Tibial artery (tissue), 4 donors: ENCODE measurements around the gene RAB27A.
A peak's percentile ranks its signal among the peaks of the same experiment; 100 is the strongest.

Experiments used
- DNase-seq, 2 donors: peaks; one replicate each; pipeline ENCODE4 v3.0.0-alpha.2; 2019
- H3K27ac ChIP-seq, 2 donors: fragments of 200-600 bp; sonication (generic) in 1 of 2; 1 replicate in 1 of 2; 2 replicates in 1 of 2; pipeline ENCODE4 v1.5.1; 2018 to 2019; ENCODE audit warnings: mild to moderate bottlenecking in 1 of 2
- H3K27me3 ChIP-seq, 2 donors: fragments of 200-600 bp; sonication (generic) in 1 of 2; one replicate each; pipeline versions ENCODE4 v1.5.1 to v1.6.0; 2016 to 2019
- H3K36me3 ChIP-seq, 3 donors: fragments of 200-600 bp; sonication (generic) in 2 of 3; one replicate each; pipeline ENCODE4 v1.5.1; 2016 to 2019; ENCODE audit warnings: mild to moderate bottlenecking in 2 of 3
- H3K4me1 ChIP-seq, 4 donors: fragments of 200-600 bp; sonication (generic) in 2 of 4; 1 replicate in 3 of 4; 2 replicates in 1 of 4; pipeline ENCODE4 v1.5.1; 2016 to 2019
- H3K4me3 ChIP-seq, 2 donors: fragments of 200-600 bp; sonication (generic) in 1 of 2; 1 replicate in 1 of 2; 2 replicates in 1 of 2; pipeline ENCODE4 v1.5.1; 2018 to 2019; ENCODE audit warnings: mild to moderate bottlenecking in 2 of 2
- H3K9me3 ChIP-seq, 3 donors: fragments of 200-600 bp; sonication (generic) in 1 of 3; one replicate each; pipeline ENCODE4 v1.5.1; 2016 to 2019
- intact Hi-C: fragments of 100-400 bp; cut with DNase I; formaldehyde crosslinking; loops from one replicate; pipeline ENCODE4 v1.15.0; 2023; ENCODE audit warnings: low total_unique reads
- TF ChIP-seq, protein P1 (sequence below), 2 experiments: fragments of 200-600 bp in 1 of 2; fragments of 450-650 bp in 1 of 2; IDR thresholded peaks; one replicate each; pipeline ENCODE4 v1.5.1; 2017 to 2019; ENCODE audit warnings: antibody characterized with exemption in 2 of 2, mild to moderate bottlenecking in 1 of 2, moderate library complexity in 1 of 2

The RAB27A gene

GRCh38 chr15:55196458-55197361 lies 92.9 kb downstream of the RAB27A start, which contains the start of gene RSL24D1:
Gene RSL24D1 (minus strand): TSS chr15:55196941. CDS start chr15:55196890, 51 bp downstream.
- TF ChIP-seq, protein P1, sequence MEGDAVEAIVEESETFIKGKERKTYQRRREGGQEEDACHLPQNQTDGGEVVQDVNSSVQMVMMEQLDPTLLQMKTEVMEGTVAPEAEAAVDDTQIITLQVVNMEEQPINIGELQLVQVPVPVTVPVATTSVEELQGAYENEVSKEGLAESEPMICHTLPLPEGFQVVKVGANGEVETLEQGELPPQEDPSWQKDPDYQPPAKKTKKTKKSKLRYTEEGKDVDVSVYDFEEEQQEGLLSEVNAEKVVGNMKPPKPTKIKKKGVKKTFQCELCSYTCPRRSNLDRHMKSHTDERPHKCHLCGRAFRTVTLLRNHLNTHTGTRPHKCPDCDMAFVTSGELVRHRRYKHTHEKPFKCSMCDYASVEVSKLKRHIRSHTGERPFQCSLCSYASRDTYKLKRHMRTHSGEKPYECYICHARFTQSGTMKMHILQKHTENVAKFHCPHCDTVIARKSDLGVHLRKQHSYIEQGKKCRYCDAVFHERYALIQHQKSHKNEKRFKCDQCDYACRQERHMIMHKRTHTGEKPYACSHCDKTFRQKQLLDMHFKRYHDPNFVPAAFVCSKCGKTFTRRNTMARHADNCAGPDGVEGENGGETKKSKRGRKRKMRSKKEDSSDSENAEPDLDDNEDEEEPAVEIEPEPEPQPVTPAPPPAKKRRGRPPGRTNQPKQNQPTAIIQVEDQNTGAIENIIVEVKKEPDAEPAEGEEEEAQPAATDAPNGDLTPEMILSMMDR (IDR thresholded peaks at IDR 0.05) = peak; percentile 24 to 48
- H3K27ac ChIP-seq = peak within 1 kb of the TSS; percentile 87 to 96
- DNase-seq = peak; percentile 97 to 98
- peaks cover 0 to 6% (median 5%) of the 10 kb centered on the region in 3 donors for H3K36me3 ChIP-seq
- intact Hi-C loops = no loop called here
- H3K9me3 ChIP-seq = no peaks in the 10 kb centered on the region
- H3K27me3 ChIP-seq = no peaks in the 10 kb centered on the region
- H3K4me1 ChIP-seq = peaks cover 0 to 41% (median 15%) of the 10 kb centered on the region in 4 donors
- peak within 1 kb of the TSS; percentile 71 to 92 for H3K4me3 ChIP-seq

DNA sequence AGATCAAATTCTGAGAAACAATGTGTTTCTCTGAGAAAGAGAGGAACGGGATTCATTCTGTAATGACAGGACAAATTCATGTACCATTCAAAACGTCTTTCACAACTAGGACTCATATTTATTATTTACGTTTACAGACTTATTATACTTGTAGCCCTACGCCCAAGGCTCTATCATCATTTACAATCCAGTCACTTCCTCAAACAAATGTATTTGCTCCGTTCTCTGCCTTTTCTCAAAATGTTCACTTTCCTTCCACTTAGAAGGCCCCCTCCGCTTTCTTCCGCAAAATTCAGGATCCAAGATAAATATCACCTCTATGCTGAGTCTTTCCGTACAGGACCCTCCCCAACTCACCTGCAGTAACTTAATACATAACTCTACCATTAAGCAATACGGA lies 93.6 kb downstream of the RAB27A start:
- Histone ChIP-seq H3K27me3 (no peaks in the 10 kb centered on the region), H3K36me3 (peaks cover 0 to 9% (median 7%) of the 10 kb centered on the region in 3 donors), H3K27ac (peak overlapping the region; percentile 87 to 96), H3K4me1 (peaks cover 0 to 43% (median 15%) of the 10 kb centered on the region in 4 donors), H3K4me3 (peak overlapping the region; percentile 71 to 92), H3K9me3 (no peaks in the 10 kb centered on the region)
- intact Hi-C loops = no loop called here
- TF ChIP-seq, protein P1 (IDR thresholded peaks at IDR 0.05) = no peak
- DNase-seq = no peak

DNA sequence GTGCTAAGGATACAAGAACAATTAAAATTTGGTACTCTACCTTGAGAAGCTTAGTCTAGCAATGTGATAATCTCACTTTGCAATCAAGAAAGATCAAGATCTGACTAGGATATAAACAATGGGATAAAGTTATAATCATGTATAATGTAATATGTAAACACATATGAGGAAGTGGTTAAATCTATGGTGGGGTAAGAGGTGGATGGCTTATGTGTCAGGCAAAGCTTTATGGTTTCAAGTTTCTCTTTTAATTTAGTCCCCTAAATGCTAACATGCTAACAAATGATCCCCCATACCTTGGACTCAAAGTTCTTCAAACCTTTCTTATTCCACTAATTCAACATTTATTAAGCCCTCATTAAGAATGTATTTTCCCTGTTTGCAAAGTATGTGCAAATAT lies 95.4 kb downstream of the RAB27A start:
- no peak for DNase-seq
- no peak overlapping the region for H3K27ac ChIP-seq
- H3K9me3 ChIP-seq = no peaks in the 10 kb centered on the region
- H3K36me3 ChIP-seq = peaks cover 5 to 23% (median 21%) of the 10 kb centered on the region in 3 donors
- H3K4me3 ChIP-seq = no peak overlapping the region
- intact Hi-C loops = no loop called here
- no peaks in the 10 kb centered on the region for H3K27me3 ChIP-seq
- TF ChIP-seq, protein P1 (IDR thresholded peaks at IDR 0.05) = no peak
- peaks cover 0 to 43% (median 15%) of the 10 kb centered on the region in 4 donors for H3K4me1 ChIP-seq

GRCh38 chr15:55186331-55186730 lies 103.3 kb downstream of the RAB27A start:
- Histone ChIP-seq H3K4me1 (no peaks in the 10 kb centered on the region), H3K36me3 (peaks cover 42 to 60% (median 57%) of the 10 kb centered on the region in 3 donors), H3K27ac (no peak overlapping the region), H3K27me3 (no peaks in the 10 kb centered on the region), H3K4me3 (no peak overlapping the region), H3K9me3 (no peaks in the 10 kb centered on the region)
- no peak for DNase-seq
- intact Hi-C loops = no loop called here
- TF ChIP-seq, protein P1 (IDR thresholded peaks at IDR 0.05) = no peak

DNA sequence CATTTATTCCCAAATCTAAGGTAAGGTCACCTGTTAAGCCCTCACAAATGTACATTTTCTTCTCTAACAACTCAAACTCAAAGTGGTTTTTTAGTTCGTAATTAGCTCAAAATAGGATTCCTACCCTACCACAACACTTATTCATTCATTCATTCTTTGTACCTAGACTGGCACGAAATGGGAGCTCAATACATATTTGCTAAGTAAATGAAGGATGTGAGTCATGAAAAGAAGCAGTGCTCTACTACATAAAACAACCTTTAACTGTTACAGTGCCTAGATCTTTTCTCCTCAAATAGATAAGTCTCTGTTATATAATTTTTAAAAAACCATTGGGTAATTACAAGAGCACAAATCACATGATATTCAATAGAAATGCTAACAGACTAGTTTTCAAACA lies 105.9 kb downstream of the RAB27A start:
- TF ChIP-seq, protein P1 (IDR thresholded peaks at IDR 0.05) = no peak
- no peak overlapping the region for H3K4me3 ChIP-seq

More for the DNA sequence above, 105.9 kb downstream of the RAB27A start:
- no peaks in the 10 kb centered on the region for H3K9me3 ChIP-seq
- H3K27me3 ChIP-seq = no peaks in the 10 kb centered on the region
- intact Hi-C loops = no loop called here
- no peak overlapping the region for H3K27ac ChIP-seq
- peaks cover 56 to 65% (median 65%) of the 10 kb centered on the region in 3 donors for H3K36me3 ChIP-seq
- DNase-seq = no peak
- no peaks in the 10 kb centered on the region for H3K4me1 ChIP-seq
